Hematopoietic multipotent progenitor cell (in vitro differentiated cells): Measurements from ENCODE around the gene KCNF1. TPM values are rescaled to one million over a fixed set of nuclear protein-coding genes. Genes with fewer than 3 reads are reported as not detected.

Experiments
- DNase-seq, 3 donors: peaks; one replicate each; pipeline ENCODE4 v3.0.0-alpha.2; 2011 to 2015; ENCODE audit warnings: low read depth in 2 of 3, low spot score in 2 of 3
- small RNA-seq: library from RNA; depleted of rRNA; stranded (forward); fragments of <200 nt; gene quantifications from one replicate; pipeline ENCODE3, GENCODE V24; 2012
- total RNA-seq: library from RNA; depleted of rRNA; stranded (reverse); fragments of >200 nt; gene quantifications from one replicate; pipeline ENCODE4 v1.2.3, GENCODE V29; 2012

KCNF1 gene
- total RNA-seq, 1 donor: under 0.01 TPM

- no peak for DNase-seq
Measured at GRCh38 chr2:10960606-10961489, 49.1 kb downstream of the KCNF1 start.

- no peak for DNase-seq
Measured at GRCh38 chr2:10961490-10961875, 49.7 kb downstream of the KCNF1 start.

- DNase-seq: no peak
Measured at GRCh38 chr2:10962004-10962403, 50.3 kb downstream of the KCNF1 start.

GRCh38 chr2:10963155-10963554, 51.4 kb downstream of the KCNF1 start:
- DNase-seq: no peak

Small RNAs within 50 kb of the gene (small RNA-seq; reads per million reads assigned to genes)
- not detected for gene AC079587.1

Other genes with a start within 250 kb of the KCNF1 start
- gene NOL10, start 222.0 kb upstream of the KCNF1 start, total RNA-seq: 17.0 TPM
- not detected for gene ATP6V1C2, start 190.3 kb upstream of the KCNF1 start, total RNA-seq
- 60.1 TPM for gene PDIA6, start 99.1 kb upstream of the KCNF1 start, total RNA-seq
- gene SLC66A3, start 243.5 kb downstream of the KCNF1 start, total RNA-seq: 42.5 TPM